ENCODE results near the gene C6orf89. TPM values are rescaled to one million over a fixed set of nuclear protein-coding genes. Genes with fewer than 3 reads are reported as not detected.

C6orf89 gene
- total RNA-seq, 1 donor from 2014 or later = 54.7 TPM

- no peaks in the 10 kb centered on the region for H3K36me3 ChIP-seq
- H3K9me3 ChIP-seq = no peaks in the 10 kb centered on the region
- intact Hi-C loops (cut with DNase I) = no loop called here
- H3K27me3 ChIP-seq (ENCODE audit: low read depth) = no peaks in the 10 kb centered on the region
- H3K4me3 ChIP-seq = no peak overlapping the region
- ATAC-seq (no peak), DNase-seq (no peak)
- TF ChIP-seq, protein P1, sequence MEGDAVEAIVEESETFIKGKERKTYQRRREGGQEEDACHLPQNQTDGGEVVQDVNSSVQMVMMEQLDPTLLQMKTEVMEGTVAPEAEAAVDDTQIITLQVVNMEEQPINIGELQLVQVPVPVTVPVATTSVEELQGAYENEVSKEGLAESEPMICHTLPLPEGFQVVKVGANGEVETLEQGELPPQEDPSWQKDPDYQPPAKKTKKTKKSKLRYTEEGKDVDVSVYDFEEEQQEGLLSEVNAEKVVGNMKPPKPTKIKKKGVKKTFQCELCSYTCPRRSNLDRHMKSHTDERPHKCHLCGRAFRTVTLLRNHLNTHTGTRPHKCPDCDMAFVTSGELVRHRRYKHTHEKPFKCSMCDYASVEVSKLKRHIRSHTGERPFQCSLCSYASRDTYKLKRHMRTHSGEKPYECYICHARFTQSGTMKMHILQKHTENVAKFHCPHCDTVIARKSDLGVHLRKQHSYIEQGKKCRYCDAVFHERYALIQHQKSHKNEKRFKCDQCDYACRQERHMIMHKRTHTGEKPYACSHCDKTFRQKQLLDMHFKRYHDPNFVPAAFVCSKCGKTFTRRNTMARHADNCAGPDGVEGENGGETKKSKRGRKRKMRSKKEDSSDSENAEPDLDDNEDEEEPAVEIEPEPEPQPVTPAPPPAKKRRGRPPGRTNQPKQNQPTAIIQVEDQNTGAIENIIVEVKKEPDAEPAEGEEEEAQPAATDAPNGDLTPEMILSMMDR (IDR thresholded peaks at IDR 0.05) = no peak
- no peak overlapping the region for H3K27ac ChIP-seq
- H3K4me1 ChIP-seq = peaks cover 13% of the 10 kb centered on the region
Measured at GRCh38 chr6:36958775-36959554, 73.2 kb downstream of the C6orf89 start.

DNA sequence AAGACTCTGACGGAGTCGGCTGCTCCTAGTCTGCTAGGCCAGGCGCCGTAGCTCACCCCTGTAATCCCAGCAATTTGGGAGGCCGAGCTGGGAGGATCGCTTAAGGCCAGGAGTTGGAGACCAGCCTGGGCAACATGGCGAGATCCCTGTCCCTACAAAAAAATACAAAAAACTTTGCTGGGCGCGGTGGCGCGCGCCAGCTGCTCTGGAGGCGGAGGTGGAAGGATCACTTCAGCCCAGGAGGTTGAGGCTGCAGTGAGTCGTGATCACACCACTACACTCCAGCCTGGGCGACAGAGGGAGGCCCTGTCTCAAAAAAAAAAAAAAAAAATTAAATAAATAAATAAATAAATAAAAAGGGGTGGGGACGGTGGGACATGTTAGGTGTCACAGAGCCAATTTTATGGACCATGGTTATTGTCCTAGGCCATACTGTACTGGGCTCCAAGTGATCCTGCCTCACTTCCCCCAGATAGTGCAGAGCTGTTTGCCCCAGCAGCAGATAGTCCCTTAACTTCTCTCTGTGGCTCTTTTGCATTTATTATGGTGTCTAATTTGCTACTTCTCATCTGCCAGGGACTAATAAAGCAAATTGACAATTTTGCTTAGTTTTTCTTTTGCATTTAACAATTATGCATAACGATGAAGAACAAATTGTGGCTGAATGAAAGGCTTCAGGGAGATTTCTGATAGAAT, 74.0 kb downstream of the C6orf89 start:
- intact Hi-C loops (cut with DNase I) = no loop called here
- H3K27ac ChIP-seq = no peak overlapping the region
- peaks cover 17% of the 10 kb centered on the region for H3K4me1 ChIP-seq
- no peaks in the 10 kb centered on the region for H3K9me3 ChIP-seq
- no peaks in the 10 kb centered on the region for H3K27me3 ChIP-seq (ENCODE audit: low read depth)
- H3K36me3 ChIP-seq = no peaks in the 10 kb centered on the region
- ATAC-seq = no peak
- no peak for DNase-seq
- no peak overlapping the region for H3K4me3 ChIP-seq
- TF ChIP-seq, protein P1 (IDR thresholded peaks at IDR 0.05) = no peak

- Histone ChIP-seq H3K27me3 (ENCODE audit: low read depth) (no peaks in the 10 kb centered on the region), H3K27ac (no peak overlapping the region), H3K36me3 (peaks cover 2% of the 10 kb centered on the region), H3K9me3 (no peaks in the 10 kb centered on the region), H3K4me1 (peaks cover 13% of the 10 kb centered on the region), H3K4me3 (no peak overlapping the region)
- TF ChIP-seq, protein P1 (IDR thresholded peaks at IDR 0.05) = no peak
- ATAC-seq = no peak
- intact Hi-C loops (cut with DNase I) = no loop called here
- DNase-seq = no peak
Measured at GRCh38 chr6:36961441-36962435, 76.0 kb downstream of the C6orf89 start.

- H3K27ac ChIP-seq = no peak overlapping the region
- TF ChIP-seq, protein P1 (IDR thresholded peaks at IDR 0.05) = no peak
- H3K36me3 ChIP-seq = peaks cover 13% of the 10 kb centered on the region
- DNase-seq (peak; percentile 84), ATAC-seq (peak; percentile 27 to 43)
- no peaks in the 10 kb centered on the region for H3K27me3 ChIP-seq (ENCODE audit: low read depth)
- H3K4me3 ChIP-seq = no peak overlapping the region
- intact Hi-C loops (cut with DNase I) = no loop called here
- no peaks in the 10 kb centered on the region for H3K9me3 ChIP-seq
- H3K4me1 ChIP-seq = peaks cover 13% of the 10 kb centered on the region
Measured at GRCh38 chr6:36962874-36963273, 77.1 kb downstream of the C6orf89 start.
